Left ventricle myocardium inferior (tissue), 1 donor: ENCODE data around the gene LRRC53. TPM values are rescaled to one million over a fixed set of nuclear protein-coding genes. Genes with fewer than 3 reads are reported as not detected.

Experiments
- DNase-seq: peaks from one replicate; pipeline ENCODE4 v3.0.0-alpha.2; 2020
- H3K27ac ChIP-seq: fragments of 200-600 bp; replicated peaks from 2 replicates; pipeline ENCODE4 v1.8.0; 2021
- H3K27me3 ChIP-seq: fragments of 200-600 bp; 2 replicates; pipeline ENCODE4 v1.8.0; 2021; ENCODE audit warnings: low read depth
- H3K36me3 ChIP-seq: fragments of 200-600 bp; 2 replicates; pipeline ENCODE4 v1.8.0; 2021
- H3K4me1 ChIP-seq: fragments of 200-600 bp; 2 replicates; pipeline ENCODE4 v1.8.0; 2021
- H3K4me3 ChIP-seq: fragments of 200-600 bp; 2 replicates; pipeline ENCODE4 v1.8.0; 2021; ENCODE audit warnings: mild to moderate bottlenecking, moderate library complexity
- H3K9me3 ChIP-seq: fragments of 200-600 bp; replicated peaks from 2 replicates; pipeline ENCODE4 v1.8.0; 2021
- CTCF ChIP-seq: fragments of 200-600 bp; IDR thresholded peaks from 2 replicates; pipeline ENCODE4 v1.8.0; 2021; ENCODE audit warnings: antibody characterized with exemption, mild to moderate bottlenecking, borderline replicate concordance
- intact Hi-C: fragments of 100-400 bp; cut with micrococcal nuclease; formaldehyde crosslinking; loops from one replicate; pipeline ENCODE4 v1.11.0; 2022
- total RNA-seq: library from RNA; stranded (reverse); fragmentation: NEBNext Ultra II Directional; extraction: Animal tissue kit (Norgen Biotek cat#: 25700); gene quantifications from one replicate; pipeline ENCODE4 v1.2.1, GENCODE V29; 2021
- donor health status: DM: no; HTN: yes; CAD: no; lungs with severe emphysema.

LRRC53 gene
- total RNA-seq, 1 donor from 2014 or later = not detected

DNA sequence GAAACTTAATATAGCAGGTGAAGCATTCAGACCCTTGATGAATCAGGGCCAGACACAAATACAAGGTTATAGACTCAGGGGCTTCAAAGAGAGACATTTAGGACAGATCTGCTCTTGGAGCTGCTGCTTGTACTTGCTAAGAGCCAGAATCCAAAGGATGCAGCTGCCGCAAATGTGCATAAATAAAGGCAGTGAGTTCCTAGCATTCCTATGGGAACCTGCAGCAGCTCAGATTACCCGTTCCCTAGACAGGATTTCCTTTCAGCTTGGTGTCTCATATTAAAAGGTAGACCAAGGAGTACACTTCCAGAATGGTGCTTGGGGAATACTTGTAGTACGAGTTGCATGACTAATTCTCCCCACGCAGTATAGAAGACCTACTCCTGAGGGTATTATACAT lies 9.7 kb upstream of the LRRC53 start:
- H3K36me3 ChIP-seq = no peaks in the 10 kb centered on the region
- TF ChIP-seq CTCF = no peak

GRCh38 chr1:74517599-74518051 lies 5.2 kb upstream of the LRRC53 start:
- TF ChIP-seq CTCF = no peak

More for the DNA sequence above, 9.7 kb upstream of the LRRC53 start:
- Histone ChIP-seq H3K4me1 (peaks cover 10% of the 10 kb centered on the region), H3K4me3 (no peak overlapping the region), H3K27ac (no peak overlapping the region), H3K9me3 (no peaks in the 10 kb centered on the region), H3K27me3 (no peaks in the 10 kb centered on the region)
- no peak for DNase-seq
- intact Hi-C loops = no loop called here

GRCh38 chr1:74513411-74514300 lies 1.2 kb upstream of the LRRC53 start:
- Histone ChIP-seq H3K27me3 (no peaks in the 10 kb centered on the region), H3K4me1 (peaks cover 9% of the 10 kb centered on the region), H3K9me3 (no peaks in the 10 kb centered on the region), H3K27ac (no peak overlapping the region), H3K4me3 (no peak overlapping the region), H3K36me3 (no peaks in the 10 kb centered on the region)
- no peak for TF ChIP-seq CTCF
- intact Hi-C loops = no loop called here
- no peak for DNase-seq

More at GRCh38 chr1:74517599-74518051, 5.2 kb upstream of the LRRC53 start:
- Histone ChIP-seq H3K27ac (no peak overlapping the region), H3K4me1 (peaks cover 4% of the 10 kb centered on the region), H3K9me3 (no peaks in the 10 kb centered on the region), H3K36me3 (no peaks in the 10 kb centered on the region), H3K27me3 (no peaks in the 10 kb centered on the region), H3K4me3 (no peak overlapping the region)
- intact Hi-C loops = no loop called here
- no peak for DNase-seq

- Histone ChIP-seq H3K27ac (no peak overlapping the region), H3K9me3 (no peaks in the 10 kb centered on the region), H3K4me3 (no peak overlapping the region), H3K27me3 (no peaks in the 10 kb centered on the region), H3K36me3 (no peaks in the 10 kb centered on the region), H3K4me1 (peaks cover 25% of the 10 kb centered on the region)
- intact Hi-C loops = no loop called here
- no peak for TF ChIP-seq CTCF
- DNase-seq = no peak
Observed at GRCh38 chr1:74508449-74508848, 4.0 kb downstream of the LRRC53 start.

- no peak for TF ChIP-seq CTCF
- no peak overlapping the region for H3K4me3 ChIP-seq
- H3K27me3 ChIP-seq = no peaks in the 10 kb centered on the region
- DNase-seq = no peak
- intact Hi-C loops = no loop called here
- H3K36me3 ChIP-seq = no peaks in the 10 kb centered on the region
- peaks cover 17% of the 10 kb centered on the region for H3K4me1 ChIP-seq
- H3K9me3 ChIP-seq = no peaks in the 10 kb centered on the region
- H3K27ac ChIP-seq = no peak overlapping the region
Observed at GRCh38 chr1:74505928-74506710, 6.3 kb downstream of the LRRC53 start.
